Aorta (tissue), 5 donors: ENCODE data around the gene NRIP1. TPM values are rescaled to one million over a fixed set of nuclear protein-coding genes. Genes with fewer than 3 reads are reported as not detected.

ENCODE experiments used
- ATAC-seq: fragments of 200-7000 bp; cut with Tn5 transposase; one replicate; pipeline ENCODE4 v1.9.1; 2022; ENCODE audit warnings: moderate library complexity; ENCODE audit not compliant: low FRiP score
- DNase-seq, 2 donors: peaks; one replicate each; pipeline ENCODE4 v3.0.0-alpha.2; 2020
- H3K27ac ChIP-seq, 2 donors: one replicate each; pipeline ENCODE4 v1.5.1; 2013; ENCODE audit warnings: low read length in 2 of 2, mild to moderate bottlenecking in 2 of 2, moderate library complexity in 2 of 2, control low read depth in 1 of 2, inconsistent platforms in 1 of 2, low read depth in 1 of 2
- H3K27me3 ChIP-seq, 2 donors: one replicate each; pipeline ENCODE4 v1.6.1; 2013; ENCODE audit warnings: control low read depth in 1 of 2, low read length in 1 of 2, mild to moderate bottlenecking in 1 of 2, moderate library complexity in 1 of 2; ENCODE audit not compliant: insufficient read depth in 2 of 2, control insufficient read depth in 1 of 2
- H3K36me3 ChIP-seq, 2 donors: one replicate each; pipeline ENCODE4 v1.6.1; 2013; ENCODE audit warnings: control low read depth in 1 of 2, low read length in 1 of 2, mild to moderate bottlenecking in 1 of 2; ENCODE audit not compliant: insufficient read depth in 2 of 2, control insufficient read depth in 1 of 2
- H3K4me1 ChIP-seq, 2 donors: one replicate each; pipeline ENCODE4 v1.6.1; 2013; ENCODE audit warnings: low read length in 2 of 2, control low read depth in 1 of 2, mild to moderate bottlenecking in 1 of 2, moderate library complexity in 1 of 2; ENCODE audit not compliant: insufficient read depth in 2 of 2, control insufficient read depth in 1 of 2
- H3K4me3 ChIP-seq, 2 donors: one replicate each; pipeline ENCODE4 v1.5.1; 2013; ENCODE audit warnings: low read length in 2 of 2, control low read depth in 1 of 2, mild to moderate bottlenecking in 1 of 2
- H3K9me3 ChIP-seq: one replicate; pipeline ENCODE4 v1.6.1; 2013; ENCODE audit warnings: mild to moderate bottlenecking, low read length; ENCODE audit not compliant: control insufficient read depth
- WGBS, 2 donors: extraction: QIAGEN DNeasy Blood & Tissue Kit; methylation state at CpG; one replicate each; pipeline ENCODE4 v1.1.7; 2013; 5-methylcytosine and 5-hydroxymethylcytosine counted together
- intact Hi-C, 2 donors: fragments of 100-400 bp; cut with DNase I; formaldehyde crosslinking; loops; one replicate each; pipeline versions ENCODE4 v1.14.2 to v1.15.0; 2022
- polyA plus RNA-seq, 2 donors: library from polyadenylated mRNA; stranded (reverse); fragments of 200-250 nt; gene quantifications; one replicate each; pipeline ENCODE4 v1.2.3, GENCODE V29; 2013
- total RNA-seq, 2 donors: library from RNA; stranded (reverse); fragmentation: NEBNext Ultra II Directional; extraction: Animal tissue kit (Norgen Biotek cat#: 25700); gene quantifications; one replicate each; pipeline ENCODE4 v1.2.1, GENCODE V29; 2021
- donor health status: healthy with polysubstance abuse.
- donor health status: Bipolar disorder and iron deficiency.
- donor health status: DM: no; HTN: no; CAD: no.
- donor health status: DM: no; HTN: no; CAD: no.
- donor health status: DM: yes; HTN: yes; CAD: no.

NRIP1 gene
- total and polyA plus RNA-seq, 4 donors = 3.8 to 37.1 (median 16.6) TPM

GRCh38 chr21:15077529-15078145, 12.8 kb upstream of the NRIP1 start:
- DNase-seq (no peak), ATAC-seq (no peak)
- H3K4me3 ChIP-seq = no peak overlapping the region
- no peaks in the 10 kb centered on the region for H3K36me3 ChIP-seq
- no peaks in the 10 kb centered on the region for H3K9me3 ChIP-seq
- no peaks in the 10 kb centered on the region for H3K27me3 ChIP-seq
- 62 to 71% methylated on average over 4 of the region's 4 CpGs for WGBS, 2 donors
- no peaks in the 10 kb centered on the region for H3K4me1 ChIP-seq
- intact Hi-C loops = no loop called here
- H3K27ac ChIP-seq = no peak overlapping the region

DNA sequence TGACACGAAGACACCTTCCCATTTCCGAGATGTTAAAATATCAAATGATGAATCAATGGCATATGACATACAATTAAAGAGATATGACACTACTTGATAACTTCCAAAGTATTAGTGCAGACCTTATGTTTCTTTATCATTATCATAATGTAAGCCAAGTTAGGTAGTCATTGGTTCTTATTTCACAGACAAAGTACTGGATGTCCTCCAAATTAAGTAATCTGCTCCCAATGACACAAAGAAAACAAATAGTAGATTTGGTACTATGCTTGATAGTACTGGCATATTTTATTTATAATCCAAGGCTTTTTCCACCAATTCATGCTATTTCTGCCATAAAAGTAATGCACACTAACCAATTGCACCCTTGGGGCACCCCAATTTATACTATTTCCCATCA, 11.9 kb upstream of the NRIP1 start:
- no peak for ATAC-seq
- no peaks in the 10 kb centered on the region for H3K9me3 ChIP-seq
- H3K27me3 ChIP-seq = no peaks in the 10 kb centered on the region
- H3K27ac ChIP-seq = no peak overlapping the region
- H3K4me3 ChIP-seq = no peak overlapping the region
- intact Hi-C loops = no loop called here
- H3K36me3 ChIP-seq = no peaks in the 10 kb centered on the region
- 73 to 82% methylated on average over 2 of the region's 2 CpGs for WGBS, 2 donors
- no peak for DNase-seq
- no peaks in the 10 kb centered on the region for H3K4me1 ChIP-seq

DNA sequence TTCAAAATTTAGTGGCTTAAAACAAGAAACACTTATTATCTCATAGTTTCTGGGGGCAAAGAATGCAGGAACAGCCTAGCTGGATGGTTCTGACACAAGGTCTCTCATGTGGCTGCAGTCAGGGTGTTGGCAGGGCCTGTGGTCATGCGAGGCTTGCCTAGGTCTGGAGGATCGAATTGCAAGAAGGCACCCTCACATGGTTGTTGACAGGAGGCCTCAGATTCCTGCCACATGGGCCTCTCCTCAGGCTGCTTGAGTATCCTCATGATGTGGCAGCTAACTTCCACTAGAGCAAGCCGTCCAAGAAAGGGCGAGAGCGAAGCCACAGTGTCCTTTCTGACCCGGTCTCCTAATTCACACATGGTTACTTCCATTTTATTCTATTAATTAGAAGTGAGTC, 6.2 kb upstream of the NRIP1 start:
- intact Hi-C loops = no loop called here
- Histone ChIP-seq H3K27ac (no peak overlapping the region), H3K4me3 (no peak overlapping the region), H3K27me3 (no peaks in the 10 kb centered on the region), H3K9me3 (no peaks in the 10 kb centered on the region), H3K4me1 (no peaks in the 10 kb centered on the region), H3K36me3 (no peaks in the 10 kb centered on the region)
- DNase-seq (no peak), ATAC-seq (no peak)
- WGBS, 2 donors = 84 to 87% methylated on average over 6 of the region's 6 CpGs

- ATAC-seq (no peak), DNase-seq (no peak)
- Histone ChIP-seq H3K4me3 (peak overlapping the region; percentile 85 to 97), H3K27ac (peak overlapping the region in 1 of 2 donors; percentile 24), H3K27me3 (no peaks in the 10 kb centered on the region), H3K4me1 (no peaks in the 10 kb centered on the region), H3K9me3 (no peaks in the 10 kb centered on the region), H3K36me3 (no peaks in the 10 kb centered on the region)
- intact Hi-C loops = no loop called here
- 1% methylated on average over 8 of the region's 8 CpGs for WGBS, 2 donors
These were observed 1.3 kb upstream of the NRIP1 start for GRCh38 chr21:15066123-15066575.

DNA sequence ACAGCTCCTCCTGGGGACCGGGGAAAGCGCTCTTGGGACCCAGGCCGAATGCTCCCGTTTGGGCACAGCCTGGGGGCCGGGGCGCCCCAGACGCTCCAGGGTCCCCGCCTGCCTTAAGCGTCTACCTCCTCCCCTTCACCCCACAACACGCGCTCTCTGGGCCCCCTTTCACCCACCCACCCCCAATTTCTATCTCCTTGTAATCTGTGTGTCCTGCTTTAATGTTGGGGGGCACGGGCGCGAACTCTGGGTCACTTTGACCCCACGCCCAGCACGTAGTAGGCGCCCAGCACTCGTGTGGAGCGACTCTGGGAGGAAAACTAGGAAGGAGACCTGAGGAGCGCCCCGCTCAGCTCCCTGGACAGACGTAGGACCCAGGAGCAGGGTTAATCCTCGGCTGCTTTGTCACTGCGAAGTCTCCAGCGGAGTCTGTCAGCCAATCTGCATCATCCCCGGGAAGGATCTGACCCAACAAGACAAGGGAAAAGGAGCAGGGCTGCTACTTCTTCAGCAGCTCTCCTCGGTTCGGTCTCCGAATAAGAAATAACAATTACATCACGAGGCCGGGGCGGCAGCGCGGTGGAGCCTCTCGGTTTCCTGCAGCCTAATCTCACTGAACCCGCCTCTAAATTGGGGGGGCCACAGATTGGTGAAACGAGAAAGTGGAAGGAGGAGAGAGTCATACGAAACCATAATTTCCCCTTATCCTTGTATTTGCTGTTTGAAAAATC, 757 bp upstream of the NRIP1 start:
- intact Hi-C loops = no loop called here
- Histone ChIP-seq H3K27ac (peak overlapping the region; percentile 24 to 60), H3K36me3 (no peaks in the 10 kb centered on the region), H3K4me3 (peak overlapping the region; percentile 85 to 97), H3K4me1 (no peaks in the 10 kb centered on the region), H3K9me3 (no peaks in the 10 kb centered on the region), H3K27me3 (no peaks in the 10 kb centered on the region)
- ATAC-seq (peak; percentile 81), DNase-seq (peak; percentile 90)
- WGBS, 2 donors = 0 to 1% methylated on average over 31 to 38 of the region's 38 CpGs

DNA sequence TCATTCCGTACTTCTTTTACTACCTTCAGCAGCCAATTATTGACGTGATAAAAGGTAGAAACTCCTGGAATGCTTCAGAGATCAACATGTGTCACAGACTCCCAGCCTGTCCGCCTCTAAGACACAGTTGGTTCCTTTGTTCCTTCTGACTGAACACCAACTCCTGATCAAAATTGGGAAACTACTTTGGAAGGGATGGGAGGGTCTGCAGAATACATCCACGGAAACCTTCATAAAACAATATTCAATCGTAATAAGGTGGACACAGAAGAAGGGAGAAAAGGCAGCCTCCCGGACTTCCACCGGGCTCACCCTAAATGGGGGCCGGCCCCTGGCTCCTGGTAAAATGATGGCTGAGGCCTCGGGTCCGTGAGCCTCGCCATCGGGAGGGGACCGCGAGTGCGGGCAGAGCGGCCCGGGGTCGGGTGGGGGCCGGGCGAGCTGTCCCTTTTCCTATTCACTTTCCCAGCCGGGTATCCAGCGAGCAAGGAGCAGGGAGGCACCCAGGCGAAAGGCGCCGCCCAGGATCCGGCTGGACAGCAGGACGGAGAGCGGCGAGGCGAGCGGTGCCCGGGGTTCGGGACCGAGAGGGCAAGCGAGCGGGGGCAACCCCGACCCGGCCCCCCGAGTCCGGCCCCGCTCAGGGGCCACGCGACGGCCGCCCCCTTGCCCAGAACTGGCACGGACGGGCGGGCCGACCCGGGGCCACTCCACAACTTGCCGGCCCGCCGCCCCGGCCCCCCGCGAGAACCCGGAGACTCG, 805 bp downstream of the NRIP1 start:
- 1% methylated on average over 31 to 58 of the region's 58 CpGs for WGBS, 2 donors
- DNase-seq = peak; percentile 75 to 86
- Histone ChIP-seq H3K27ac (peak overlapping the region; percentile 75 to 89), H3K9me3 (no peaks in the 10 kb centered on the region), H3K36me3 (no peaks in the 10 kb centered on the region), H3K27me3 (no peaks in the 10 kb centered on the region), H3K4me3 (peak overlapping the region; percentile 97 to 98), H3K4me1 (no peaks in the 10 kb centered on the region)
- intact Hi-C loops = loop anchor here in 1 of 2 donors (5.0 kb wide), 1 partner anchor 107 kb away; no protein-coding TSS in a partner anchor
- ATAC-seq = peak; percentile 49

DNA sequence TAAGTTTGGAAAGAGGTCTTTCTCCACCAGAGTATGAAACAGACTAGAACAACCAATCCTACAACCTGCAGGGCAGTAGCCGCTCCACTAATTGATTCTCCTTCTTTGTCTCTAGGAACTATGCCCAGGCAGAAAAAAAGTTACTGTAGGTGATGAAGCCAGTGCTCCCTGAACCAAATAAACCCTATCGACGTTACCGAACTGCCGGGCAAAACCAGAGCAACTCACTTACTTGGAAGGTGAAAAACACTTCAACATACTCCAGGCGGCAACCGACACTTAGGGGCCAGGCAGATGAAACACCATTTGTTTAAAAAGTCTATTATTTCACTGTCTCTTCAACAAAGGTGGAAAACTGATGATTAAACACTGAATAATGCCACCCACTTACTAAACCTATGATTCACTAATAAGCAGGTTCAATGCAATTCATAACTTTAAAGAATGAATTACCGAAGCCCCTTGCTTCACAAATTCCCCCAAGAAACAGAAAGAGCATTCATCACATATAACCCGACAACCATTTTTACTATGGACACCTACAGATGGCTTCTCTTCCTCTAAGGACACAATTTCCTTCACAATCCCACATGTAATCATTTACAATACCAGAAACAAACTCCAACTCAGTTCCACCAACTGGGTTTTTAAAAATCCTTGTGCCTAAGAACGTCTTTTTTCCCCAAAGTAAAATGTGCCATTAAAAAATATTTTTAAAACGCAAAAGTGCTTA, 1.6 kb downstream of the NRIP1 start:
- no peak for DNase-seq
- no peaks in the 10 kb centered on the region for H3K4me1 ChIP-seq
- 61 to 65% methylated on average over 11 of the region's 11 CpGs for WGBS, 2 donors
- peak overlapping the region; percentile 97 to 98 for H3K4me3 ChIP-seq
- intact Hi-C loops = loop anchor here in 1 of 2 donors (5.0 kb wide), 1 partner anchor 106 kb away; no protein-coding TSS in a partner anchor
- no peak for ATAC-seq
- H3K27me3 ChIP-seq = no peaks in the 10 kb centered on the region
- no peaks in the 10 kb centered on the region for H3K36me3 ChIP-seq
- H3K27ac ChIP-seq = no peak overlapping the region
- no peaks in the 10 kb centered on the region for H3K9me3 ChIP-seq

- DNase-seq (no peak), ATAC-seq (no peak)
- H3K4me3 ChIP-seq = no peak overlapping the region
- intact Hi-C loops = loop anchor here in 1 of 2 donors (5.0 kb wide), 1 partner anchor 105 kb away; no protein-coding TSS in a partner anchor
- WGBS, 2 donors = 93% methylated on average over 2 of the region's 2 CpGs
- H3K4me1 ChIP-seq = no peaks in the 10 kb centered on the region
- no peak overlapping the region for H3K27ac ChIP-seq
- H3K36me3 ChIP-seq = no peaks in the 10 kb centered on the region
- no peaks in the 10 kb centered on the region for H3K27me3 ChIP-seq
- H3K9me3 ChIP-seq = no peaks in the 10 kb centered on the region
These were observed 2.2 kb downstream of the NRIP1 start for GRCh38 chr21:15062606-15062965.
